HepG2 (cell line): Measurements from ENCODE around the gene SLC22A23. TPM values are rescaled to one million over a fixed set of nuclear protein-coding genes. Genes with fewer than 3 reads are reported as not detected.

Source experiments
- ATAC-seq: fragments of 200-7000 bp; cut with Tn5 transposase; 3 replicates; pipeline ENCODE4 v1.9.1; 2020; ENCODE audit warnings: mild to moderate bottlenecking, moderate library complexity
- BruUV-seq: library from RNA; stranded (reverse); fragments of 400-500 nt; replicated peaks from 2 replicates; lab custom pipeline; 2021; lab: Mats Ljungman, UMichigan
- CTCF ChIA-PET: fragments of 300-600 bp; formaldehyde crosslinking; extraction: SDS; loops from one replicate; lab custom pipeline; 2021; ENCODE audit warnings: low total read pairs, inconsistent platforms, low intra/inter-chr PET ratio; lab: Yijun Ruan, JAX
- POLR2A ChIA-PET: fragments of 350-600 bp; sonication (Branson Sonifier 250); formaldehyde crosslinking; loops from one replicate; lab custom pipeline; 2020; ENCODE audit warnings: antibody characterized with exemption, inconsistent platforms; lab: Yijun Ruan, JAX
- DNase-seq: peaks from one replicate; pipeline ENCODE4 v3.0.0-alpha.2; 2015; ENCODE audit warnings: low spot score
- FAIRE-seq: peaks from 3 replicates; lab custom pipeline; 2011; peaks lifted over from hg19 to GRCh38; lab: Jason Lieb, UNC
- H2AFZ ChIP-seq: one replicate; pipeline ENCODE4 v1.6.1; 2011; ENCODE audit warnings: low read length, inconsistent platforms
- H3K27ac ChIP-seq: fragments of 300-600 bp; 3 replicates; pipeline ENCODE4 v1.8.0; 2011; ENCODE audit warnings: mixed run types, mild to moderate bottlenecking, mixed read lengths, low read length, inconsistent platforms; ENCODE audit not compliant: insufficient read depth; ENCODE audit errors: extremely low read length
- H3K27me3 ChIP-seq, 2 experiments: fragments of 200-600 bp in 1 of 2; 2 replicates in 1 of 2; 3 replicates in 1 of 2; pipeline versions ENCODE4 v1.6.0 to v1.8.0; 2011; ENCODE audit warnings: low read length in 2 of 2, mild to moderate bottlenecking in 2 of 2, moderate library complexity in 2 of 2, inconsistent platforms in 1 of 2; ENCODE audit not compliant: insufficient read depth in 2 of 2, control insufficient read depth in 1 of 2
- H3K36me3 ChIP-seq, 2 experiments: fragments of 200-600 bp in 1 of 2; replicated peaks in 1 of 2; 2 replicates in 1 of 2; 3 replicates in 1 of 2; pipeline versions ENCODE4 v1.5.1 to v1.8.0; 2011; ENCODE audit warnings: low read length in 2 of 2, inconsistent platforms in 1 of 2; ENCODE audit not compliant: insufficient read depth in 2 of 2, control insufficient read depth in 1 of 2
- H3K4me1 ChIP-seq: 2 replicates; pipeline ENCODE4 v1.5.1; 2012; ENCODE audit warnings: low read length, inconsistent platforms; ENCODE audit not compliant: insufficient read depth
- H3K4me2 ChIP-seq: 2 replicates; pipeline ENCODE4 v1.6.0; 2011; ENCODE audit warnings: low read depth, low read length, inconsistent platforms
- H3K4me3 ChIP-seq, 3 experiments: fragments of 200-600 bp in 1 of 3; sonication (generic), shearing (Covaris generic) in 1 of 3; replicated peaks in 1 of 3; 2 replicates each; pipeline ENCODE4 v1.5.1; 2011 to 2016; ENCODE audit warnings: low read length in 3 of 3, inconsistent platforms in 2 of 3, low read depth in 2 of 3, mild to moderate bottlenecking in 2 of 3, control low read depth in 1 of 3, mixed read lengths in 1 of 3; ENCODE audit not compliant: insufficient read depth in 1 of 3
- H3K79me2 ChIP-seq: one replicate; pipeline ENCODE4 v1.6.1; 2011; ENCODE audit warnings: low read length, inconsistent platforms; ENCODE audit not compliant: insufficient read depth
- H3K9ac ChIP-seq: 2 replicates; pipeline ENCODE4 v1.6.0; 2011; ENCODE audit warnings: mild to moderate bottlenecking, low read depth, low read length, inconsistent platforms; ENCODE audit not compliant: insufficient read depth
- H3K9me3 ChIP-seq: 2 replicates; pipeline ENCODE4 v1.5.1; 2012; ENCODE audit warnings: mild to moderate bottlenecking, low read length
- H4K20me1 ChIP-seq: 2 replicates; pipeline ENCODE4 v1.6.0; 2011; ENCODE audit warnings: inconsistent platforms, mild to moderate bottlenecking, low read length, moderate library complexity; ENCODE audit not compliant: insufficient read depth
- CBFB ChIP-seq: sonication (generic); formaldehyde crosslinking; IDR thresholded peaks from 2 replicates; pipeline ENCODE4 v1.4.0; 2020; ENCODE audit warnings: missing genetic modification reagents
- TBX3 ChIP-seq: fragments of 450-650 bp; IDR thresholded peaks from 2 replicates; pipeline ENCODE4 v1.6.1; 2017; ENCODE audit warnings: antibody characterized with exemption, mild to moderate bottlenecking, inconsistent platforms, borderline replicate concordance
- ZNF549 ChIP-seq: sonication (generic); formaldehyde crosslinking; IDR thresholded peaks from 2 replicates; pipeline ENCODE4 v1.5.0; 2020; ENCODE audit warnings: missing genetic modification reagents
- WGBS: methylation state at CpG from one replicate; pipeline ENCODE4 v1.1.6; 2017; ENCODE audit warnings: low lambda C conversion rate; 5-methylcytosine and 5-hydroxymethylcytosine counted together
- in situ Hi-C: cut with HindIII; loops from 2 replicates; pipeline ENCODE4 v1.10.0; 2017; ENCODE audit warnings: low pct_unique_long_range_greater_than_20kb; ENCODE audit not compliant: extremely low pct_ligation_motif_present
- intact Hi-C: fragments of 100-400 bp; cut with micrococcal nuclease; formaldehyde crosslinking; loops from one replicate; pipeline ENCODE4 v1.10.0; 2022; ENCODE audit not compliant: unreplicated experiment
- polyA plus RNA-seq, 8 experiments: library from polyadenylated mRNA; depleted of rRNA in 3 of 8; stranded (reverse) in 7 of 8; unstranded in 1 of 8; fragments of >200 nt; fragmentation: Illumina TruSeq in 4 of 8; extraction: Trizol in 4 of 8; gene quantifications; 2 replicates each; pipeline versions ENCODE4 v1.2.1 to v1.2.3, GENCODE V29; 2011 to 2016; ENCODE audit warnings: low read depth in 4 of 8, missing spikeins in 1 of 8, mixed read lengths in 1 of 8; ENCODE audit not compliant: insufficient read depth in 1 of 8
- total RNA-seq, 5 experiments: library from RNA; depleted of rRNA; stranded (reverse); fragments of >200 nt; fragmentation: Illumina TruSeq; extraction: Trizol; gene quantifications; 2 replicates each; pipeline ENCODE4 v1.2.3, GENCODE V29; 2016; ENCODE audit warnings: low read depth in 1 of 5
- TF ChIP-seq, protein P1 (sequence below): sonication (generic); formaldehyde crosslinking; IDR thresholded peaks from 2 replicates; pipeline ENCODE4 v1.8.0; 2022; ENCODE audit warnings: mild to moderate bottlenecking, missing genetic modification reagents
- TF ChIP-seq, protein P2 (sequence below): sonication (generic); formaldehyde crosslinking; IDR thresholded peaks from 2 replicates; pipeline ENCODE4 v1.4.0; 2020; ENCODE audit warnings: missing genetic modification reagents

The SLC22A23 gene
- total and polyA plus RNA-seq, 2 of the 13 experiments (the other 11 are each of a cell fraction or from before 2014, with no cell fraction given): 11.8 to 17.5 TPM

DNA sequence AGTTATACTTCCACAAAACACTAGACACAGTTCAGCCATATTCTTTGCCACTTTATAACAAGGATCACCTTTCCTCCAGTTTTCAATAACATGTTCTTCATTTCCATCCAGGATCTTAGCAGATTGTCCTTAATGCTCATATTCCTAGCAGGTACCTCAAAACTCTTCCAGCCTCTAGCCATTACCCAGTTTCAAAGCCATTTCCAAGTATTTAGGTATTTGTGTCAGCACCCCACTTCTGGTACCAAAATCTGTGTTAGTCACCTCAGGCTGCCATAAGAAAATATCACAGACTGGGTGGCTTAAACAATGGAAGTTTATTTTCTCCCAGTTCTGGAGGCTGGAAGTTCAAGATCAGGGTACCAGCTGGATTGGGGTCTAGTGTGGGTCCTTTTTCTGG, 23.2 kb upstream of the SLC22A23 start (continued):
- TF ChIP-seq, protein P1, sequence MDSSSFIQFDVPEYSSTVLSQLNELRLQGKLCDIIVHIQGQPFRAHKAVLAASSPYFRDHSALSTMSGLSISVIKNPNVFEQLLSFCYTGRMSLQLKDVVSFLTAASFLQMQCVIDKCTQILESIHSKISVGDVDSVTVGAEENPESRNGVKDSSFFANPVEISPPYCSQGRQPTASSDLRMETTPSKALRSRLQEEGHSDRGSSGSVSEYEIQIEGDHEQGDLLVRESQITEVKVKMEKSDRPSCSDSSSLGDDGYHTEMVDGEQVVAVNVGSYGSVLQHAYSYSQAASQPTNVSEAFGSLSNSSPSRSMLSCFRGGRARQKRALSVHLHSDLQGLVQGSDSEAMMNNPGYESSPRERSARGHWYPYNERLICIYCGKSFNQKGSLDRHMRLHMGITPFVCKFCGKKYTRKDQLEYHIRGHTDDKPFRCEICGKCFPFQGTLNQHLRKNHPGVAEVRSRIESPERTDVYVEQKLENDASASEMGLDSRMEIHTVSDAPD: no peak

DNA sequence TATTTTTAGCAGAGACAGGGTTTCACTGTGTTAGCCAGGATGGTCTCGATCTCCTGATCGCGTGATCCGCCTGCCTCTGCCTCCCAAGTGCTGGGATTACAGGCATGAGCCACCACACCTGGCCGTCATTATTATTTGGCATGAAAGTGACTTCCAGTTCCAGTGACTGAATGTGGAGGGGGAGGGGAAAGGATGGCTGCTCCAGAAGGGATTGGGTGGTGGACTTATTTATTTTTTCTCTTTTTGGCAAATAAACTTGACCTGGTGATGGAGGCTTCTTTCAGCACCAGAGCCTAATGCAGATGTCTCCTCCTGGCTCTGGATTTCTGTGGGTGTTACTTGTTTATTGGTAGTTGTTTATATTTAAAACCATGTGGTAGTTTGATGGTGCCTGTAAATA, 16.9 kb upstream of the SLC22A23 start:
- no peaks in the 10 kb centered on the region for H3K36me3 ChIP-seq
- TF ChIP-seq CBFB (CRISPR knock-in tag) (no peak), ZNF549 (no peak)
- H3K9ac ChIP-seq: no peak overlapping the region
- peaks cover 12% of the 10 kb centered on the region for H3K4me1 ChIP-seq
- H3K27me3 ChIP-seq: 0 out of 5 replicates have a peak, but pooled peaks cover 0 to under 1% of the 10 kb centered on the region in 2 experiments
- H3K9me3 ChIP-seq: no peaks in the 10 kb centered on the region
- H3K79me2 ChIP-seq: no peaks in the 10 kb centered on the region
- DNase-seq (no peak), ATAC-seq (no peak), FAIRE-seq (no peak)
- BruUV-seq: no TSS peak
- H3K4me3 ChIP-seq: no peak overlapping the region
- H3K4me2 ChIP-seq: no peak overlapping the region
- 83% methylated on average over 5 of the region's 5 CpGs for whole genome bisulfite sequencing
- no peaks in the 10 kb centered on the region for H4K20me1 ChIP-seq
- POLR2A ChIA-PET: no interaction called here
- CTCF ChIA-PET: no interaction called here
- no peak overlapping the region for H2AFZ ChIP-seq
- intact Hi-C loops: no loop called here
- in situ Hi-C loops: no loop called here
- H3K27ac ChIP-seq: no peak overlapping the region

DNA sequence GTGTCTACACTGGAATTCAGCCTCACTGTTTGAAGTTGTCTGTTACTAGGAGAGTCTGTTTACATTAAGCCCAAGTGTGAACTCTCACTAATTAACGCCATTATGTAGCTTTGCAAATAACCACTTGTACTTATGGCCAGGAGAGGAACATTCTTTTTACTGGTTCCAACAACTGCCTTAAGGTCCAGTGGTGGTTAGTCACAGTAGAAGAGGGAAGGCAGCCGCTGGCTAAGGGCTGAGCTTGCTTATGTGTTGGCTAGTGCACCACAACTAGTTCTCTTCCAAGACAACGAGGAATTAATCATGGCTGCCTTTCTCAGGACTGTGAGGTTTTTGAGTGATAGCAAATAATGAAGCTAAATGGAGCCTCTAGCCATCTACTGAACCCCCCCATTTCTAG, 14.9 kb upstream of the SLC22A23 start:
- Histone ChIP-seq H3K9me3 (no peaks in the 10 kb centered on the region), H2AFZ (no peak overlapping the region), H3K9ac (no peak overlapping the region), H3K4me3 (no peak overlapping the region), H3K36me3 (no peaks in the 10 kb centered on the region), H3K79me2 (no peaks in the 10 kb centered on the region), H3K4me2 (no peak overlapping the region), H3K27ac (no peak overlapping the region), H3K4me1 (peaks cover 12% of the 10 kb centered on the region), H4K20me1 (no peaks in the 10 kb centered on the region), H3K27me3 (peaks cover 0 to 5% of the 10 kb centered on the region in 2 experiments; a peak in 1 of 5 replicates)
- intact Hi-C loops (no loop called here), in situ Hi-C loops (no loop called here)
- FAIRE-seq (no peak), DNase-seq (no peak), ATAC-seq (no peak; the same call in 2 of the 3 replicates)
- BruUV-seq: no TSS peak
- 0 out of 2 replicates have a peak, but pooled peaks have one; percentile 18 for TF ChIP-seq TBX3
- TF ChIP-seq, protein P2, sequence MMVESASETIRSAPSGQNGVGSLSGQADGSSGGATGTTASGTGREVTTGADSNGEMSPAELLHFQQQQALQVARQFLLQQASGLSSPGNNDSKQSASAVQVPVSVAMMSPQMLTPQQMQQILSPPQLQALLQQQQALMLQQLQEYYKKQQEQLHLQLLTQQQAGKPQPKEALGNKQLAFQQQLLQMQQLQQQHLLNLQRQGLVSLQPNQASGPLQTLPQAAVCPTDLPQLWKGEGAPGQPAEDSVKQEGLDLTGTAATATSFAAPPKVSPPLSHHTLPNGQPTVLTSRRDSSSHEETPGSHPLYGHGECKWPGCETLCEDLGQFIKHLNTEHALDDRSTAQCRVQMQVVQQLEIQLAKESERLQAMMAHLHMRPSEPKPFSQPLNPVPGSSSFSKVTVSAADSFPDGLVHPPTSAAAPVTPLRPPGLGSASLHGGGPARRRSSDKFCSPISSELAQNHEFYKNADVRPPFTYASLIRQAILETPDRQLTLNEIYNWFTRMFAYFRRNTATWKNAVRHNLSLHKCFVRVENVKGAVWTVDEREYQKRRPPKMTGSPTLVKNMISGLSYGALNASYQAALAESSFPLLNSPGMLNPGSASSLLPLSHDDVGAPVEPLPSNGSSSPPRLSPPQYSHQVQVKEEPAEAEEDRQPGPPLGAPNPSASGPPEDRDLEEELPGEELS (CRISPR knock-in tag): no peak
- CTCF ChIA-PET: no interaction called here
- 59% methylated on average over 3 of the region's 3 CpGs for WGBS
- POLR2A ChIA-PET: no interaction called here
